Osteoblast (primary cell): ENCODE measurements around the gene BRSK2. TPM values are rescaled to one million over a fixed set of nuclear protein-coding genes. Genes with fewer than 3 reads are reported as not detected.

Experiments used
- DNase-seq: peaks from one replicate; pipeline ENCODE4 v3.0.0; 2011; ENCODE audit warnings: low spot score, mixed read lengths; ENCODE audit not compliant: insufficient read length; ENCODE audit errors: missing footprints
- H2AFZ ChIP-seq: 2 replicates; pipeline ENCODE4 v1.6.0; 2011; ENCODE audit warnings: mild to moderate bottlenecking, low read length
- H3K27ac ChIP-seq: 2 replicates; pipeline ENCODE4 v1.5.1; 2011; ENCODE audit warnings: mild to moderate bottlenecking, low read depth, low read length, moderate library complexity
- H3K27me3 ChIP-seq: 2 replicates; pipeline ENCODE4 v1.6.0; 2012; ENCODE audit warnings: mild to moderate bottlenecking, control low read depth, inconsistent platforms, low read length, moderate library complexity; ENCODE audit not compliant: insufficient read depth
- H3K36me3 ChIP-seq: 2 replicates; pipeline ENCODE4 v1.5.1; 2011; ENCODE audit warnings: mild to moderate bottlenecking, low read length, control low read depth, moderate library complexity; ENCODE audit not compliant: insufficient read depth
- H3K4me1 ChIP-seq: 2 replicates; pipeline ENCODE4 v1.5.1; 2011; ENCODE audit warnings: mild to moderate bottlenecking, low read length, control low read depth, moderate library complexity; ENCODE audit not compliant: insufficient read depth
- H3K4me2 ChIP-seq: 2 replicates; pipeline ENCODE4 v1.6.0; 2011; ENCODE audit warnings: mild to moderate bottlenecking, low read length; ENCODE audit not compliant: insufficient read depth
- H3K4me3 ChIP-seq: fragments of 200-600 bp; sonication (generic); 3 replicates; pipeline ENCODE4 v1.5.1; 2012; ENCODE audit warnings: mild to moderate bottlenecking, low read length, inconsistent platforms; ENCODE audit not compliant: insufficient read depth
- H3K79me2 ChIP-seq: 2 replicates; pipeline ENCODE4 v1.6.0; 2012; ENCODE audit warnings: mild to moderate bottlenecking, low read length, control low read depth, inconsistent platforms; ENCODE audit not compliant: insufficient read depth
- H3K9me3 ChIP-seq: 2 replicates; pipeline ENCODE4 v1.5.1; 2011; ENCODE audit warnings: low read depth, low read length, control low read depth
- H4K20me1 ChIP-seq: 2 replicates; pipeline ENCODE4 v1.6.0; 2012; ENCODE audit warnings: mild to moderate bottlenecking, low read length, control low read depth; ENCODE audit not compliant: insufficient read depth
- total RNA-seq: library from RNA; depleted of rRNA; stranded (reverse); fragments of >200 nt; gene quantifications from 2 replicates; pipeline ENCODE4 v1.2.3, GENCODE V29; 2012
- TF ChIP-seq, protein P1 (sequence below): IDR thresholded peaks from 2 replicates; pipeline ENCODE4 v1.5.1; 2011; ENCODE audit warnings: mild to moderate bottlenecking, low read depth, low read length, moderate library complexity; ENCODE audit errors: extremely low read depth

Gene BRSK2
- total RNA-seq, 1 donor, result 0.36 TPM

DNA sequence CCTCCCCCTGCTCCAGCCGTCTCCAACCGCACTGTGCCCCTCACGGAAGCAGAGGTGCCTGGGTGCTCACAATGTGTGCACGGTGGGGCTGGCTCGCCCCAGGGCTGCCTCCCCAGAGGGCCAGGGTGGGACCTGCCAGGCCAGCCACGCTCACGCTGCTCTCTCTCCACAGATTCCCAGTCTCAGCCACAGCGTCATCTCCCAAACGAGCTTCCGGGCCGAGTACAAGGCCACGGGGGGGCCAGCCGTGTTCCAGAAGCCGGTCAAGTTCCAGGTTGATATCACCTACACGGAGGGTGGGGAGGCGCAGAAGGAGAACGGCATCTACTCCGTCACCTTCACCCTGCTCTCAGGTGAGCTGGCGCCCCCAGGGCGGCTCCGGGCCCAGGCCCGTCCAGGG is 66.4 kb downstream of the BRSK2 start:
- TF ChIP-seq, protein P1, sequence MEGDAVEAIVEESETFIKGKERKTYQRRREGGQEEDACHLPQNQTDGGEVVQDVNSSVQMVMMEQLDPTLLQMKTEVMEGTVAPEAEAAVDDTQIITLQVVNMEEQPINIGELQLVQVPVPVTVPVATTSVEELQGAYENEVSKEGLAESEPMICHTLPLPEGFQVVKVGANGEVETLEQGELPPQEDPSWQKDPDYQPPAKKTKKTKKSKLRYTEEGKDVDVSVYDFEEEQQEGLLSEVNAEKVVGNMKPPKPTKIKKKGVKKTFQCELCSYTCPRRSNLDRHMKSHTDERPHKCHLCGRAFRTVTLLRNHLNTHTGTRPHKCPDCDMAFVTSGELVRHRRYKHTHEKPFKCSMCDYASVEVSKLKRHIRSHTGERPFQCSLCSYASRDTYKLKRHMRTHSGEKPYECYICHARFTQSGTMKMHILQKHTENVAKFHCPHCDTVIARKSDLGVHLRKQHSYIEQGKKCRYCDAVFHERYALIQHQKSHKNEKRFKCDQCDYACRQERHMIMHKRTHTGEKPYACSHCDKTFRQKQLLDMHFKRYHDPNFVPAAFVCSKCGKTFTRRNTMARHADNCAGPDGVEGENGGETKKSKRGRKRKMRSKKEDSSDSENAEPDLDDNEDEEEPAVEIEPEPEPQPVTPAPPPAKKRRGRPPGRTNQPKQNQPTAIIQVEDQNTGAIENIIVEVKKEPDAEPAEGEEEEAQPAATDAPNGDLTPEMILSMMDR, result no peak
- no peak overlapping the region for H3K27ac ChIP-seq

GRCh38 chr11:1456596-1457325 is 67.0 kb downstream of the BRSK2 start:
- Histone ChIP-seq H3K4me3 (no peak overlapping the region), H2AFZ (no peak overlapping the region), H3K4me1 (no peaks in the 10 kb centered on the region), H3K36me3 (no peaks in the 10 kb centered on the region), H3K79me2 (no peaks in the 10 kb centered on the region), H4K20me1 (no peaks in the 10 kb centered on the region), H3K4me2 (no peak overlapping the region), H3K27ac (no peak overlapping the region), H3K27me3 (peaks cover 6% of the 10 kb centered on the region), H3K9me3 (no peaks in the 10 kb centered on the region)
- no peak for DNase-seq
- TF ChIP-seq, protein P1, result no peak

More for the DNA sequence above, 66.4 kb downstream of the BRSK2 start:
- no peaks in the 10 kb centered on the region for H3K9me3 ChIP-seq
- no peak overlapping the region for H3K4me3 ChIP-seq
- H2AFZ ChIP-seq, result no peak overlapping the region
- no peak for DNase-seq
- H3K79me2 ChIP-seq, result no peaks in the 10 kb centered on the region
- H4K20me1 ChIP-seq, result no peaks in the 10 kb centered on the region
- no peak overlapping the region for H3K4me2 ChIP-seq
- no peaks in the 10 kb centered on the region for H3K4me1 ChIP-seq
- H3K36me3 ChIP-seq, result no peaks in the 10 kb centered on the region
- H3K27me3 ChIP-seq, result peaks cover 5% of the 10 kb centered on the region

- no peak for DNase-seq
- no peak overlapping the region for H3K4me3 ChIP-seq
- no peaks in the 10 kb centered on the region for H3K4me1 ChIP-seq
- H3K36me3 ChIP-seq, result no peaks in the 10 kb centered on the region
- H3K79me2 ChIP-seq, result no peaks in the 10 kb centered on the region
- no peaks in the 10 kb centered on the region for H3K9me3 ChIP-seq
- no peaks in the 10 kb centered on the region for H4K20me1 ChIP-seq
- H3K4me2 ChIP-seq, result no peak overlapping the region
- no peak overlapping the region for H3K27ac ChIP-seq
- peaks cover 6% of the 10 kb centered on the region for H3K27me3 ChIP-seq
- TF ChIP-seq, protein P1, result no peak
- no peak overlapping the region for H2AFZ ChIP-seq
These were observed 67.6 kb downstream of the BRSK2 start for GRCh38 chr11:1457326-1457680.

GRCh38 chr11:1457856-1458255 is 68.1 kb downstream of the BRSK2 start:
- TF ChIP-seq, protein P1, result no peak
- H2AFZ ChIP-seq, result no peak overlapping the region

More at GRCh38 chr11:1457856-1458255, 68.1 kb downstream of the BRSK2 start:
- no peak overlapping the region for H3K4me2 ChIP-seq
- no peak overlapping the region for H3K4me3 ChIP-seq
- H3K79me2 ChIP-seq, result no peaks in the 10 kb centered on the region
- H3K36me3 ChIP-seq, result no peaks in the 10 kb centered on the region
- H4K20me1 ChIP-seq, result no peaks in the 10 kb centered on the region
- no peaks in the 10 kb centered on the region for H3K4me1 ChIP-seq
- DNase-seq, result no peak
- H3K27me3 ChIP-seq, result peaks cover 6% of the 10 kb centered on the region
- H3K9me3 ChIP-seq, result no peaks in the 10 kb centered on the region
- H3K27ac ChIP-seq, result no peak overlapping the region
